SK-MEL-5 (cell line): ENCODE measurements around the gene ARMCX4. TPM values are rescaled to one million over a fixed set of nuclear protein-coding genes. Genes with fewer than 3 reads are reported as not detected.

Experiments
- total RNA-seq: library from RNA; depleted of rRNA; stranded (reverse); fragments of >200 nt; shearing (Covaris generic); gene quantifications from 2 replicates; pipeline ENCODE4 v1.2.3, GENCODE V29; 2014; rRNA removed

ARMCX4 gene
- total RNA-seq, 1 experiment from 2014 or later, result 0.90 TPM

Other genes starting within 250 kb of the ARMCX4 start
- 1.1 and 3.0 TPM in 2 replicates for gene TAF7L, start 194.1 kb upstream of the ARMCX4 start, total RNA-seq
- gene TIMM8A, start 136.7 kb upstream of the ARMCX4 start, total RNA-seq, result 5.8 and 7.0 TPM in 2 replicates
- 1.3 and 2.9 TPM in 2 replicates for gene BTK, start 99.3 kb upstream of the ARMCX4 start, total RNA-seq
- gene RPL36A, start 94.4 kb upstream of the ARMCX4 start, total RNA-seq, result 2,136 and 2,368 TPM in 2 replicates
- gene GLA, start 77.5 kb upstream of the ARMCX4 start, total RNA-seq, result 201 and 207 TPM in 2 replicates
- 70.7 and 79.3 TPM in 2 replicates for gene HNRNPH2, start 77.2 kb upstream of the ARMCX4 start, total RNA-seq
- 27.2 and 30.8 TPM in 2 replicates for gene ARMCX1, start 65.1 kb downstream of the ARMCX4 start, total RNA-seq
- 46.1 and 49.6 TPM in 2 replicates for gene ARMCX6, start 132.5 kb downstream of the ARMCX4 start, total RNA-seq
- 62.2 and 64.6 TPM in 2 replicates for gene ARMCX3, start 137.7 kb downstream of the ARMCX4 start, total RNA-seq
- gene ARMCX2, start 174.4 kb downstream of the ARMCX4 start, total RNA-seq, result 40.8 and 43.2 TPM in 2 replicates